NOMO-1 treated with dmso at 0.1 percent for 144 hours (cell line): Measurements from ENCODE around the gene BMP8A.
"Not testable (repeated sequence)": the region's sequence is repeated elsewhere in the genome, so short reads cannot be mapped to it uniquely, and the experiment has no call there.

Experiments used
- DNase-seq: peaks from one replicate; lab custom pipeline; 2025; ENCODE audit not compliant: unreplicated experiment; lab: John Stamatoyannopoulos, UW

BMP8A gene, protein sequence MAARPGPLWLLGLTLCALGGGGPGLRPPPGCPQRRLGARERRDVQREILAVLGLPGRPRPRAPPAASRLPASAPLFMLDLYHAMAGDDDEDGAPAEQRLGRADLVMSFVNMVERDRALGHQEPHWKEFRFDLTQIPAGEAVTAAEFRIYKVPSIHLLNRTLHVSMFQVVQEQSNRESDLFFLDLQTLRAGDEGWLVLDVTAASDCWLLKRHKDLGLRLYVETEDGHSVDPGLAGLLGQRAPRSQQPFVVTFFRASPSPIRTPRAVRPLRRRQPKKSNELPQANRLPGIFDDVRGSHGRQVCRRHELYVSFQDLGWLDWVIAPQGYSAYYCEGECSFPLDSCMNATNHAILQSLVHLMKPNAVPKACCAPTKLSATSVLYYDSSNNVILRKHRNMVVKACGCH

GRCh38 chr1:39491146-39491921 lies at the start of gene BMP8A:
Gene BMP8A (plus strand): TSS chr1:39491636. CDS start chr1:39491992, 356 bp downstream.
- peak; percentile 32 for DNase-seq

DNA sequence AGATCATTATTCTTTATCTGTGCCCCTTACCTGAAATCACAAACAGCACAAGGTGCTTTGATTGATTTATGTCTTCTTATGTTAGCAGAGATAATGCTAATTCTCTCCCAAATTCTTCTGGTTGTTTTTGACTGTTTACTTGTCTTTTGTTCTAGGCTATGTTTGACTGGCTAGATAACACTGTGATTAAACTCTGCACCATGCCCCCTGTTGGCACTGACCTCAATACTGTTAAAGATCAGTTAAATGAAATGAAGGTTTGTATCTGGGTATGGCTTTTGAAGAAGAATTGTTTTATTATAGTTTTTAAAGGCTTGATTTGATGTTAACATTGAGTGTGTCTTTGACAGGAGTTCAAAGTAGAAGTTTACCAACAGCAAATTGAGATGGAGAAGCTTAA lies 49.6 kb upstream of the BMP8A start:
- DNase-seq = no peak

DNA sequence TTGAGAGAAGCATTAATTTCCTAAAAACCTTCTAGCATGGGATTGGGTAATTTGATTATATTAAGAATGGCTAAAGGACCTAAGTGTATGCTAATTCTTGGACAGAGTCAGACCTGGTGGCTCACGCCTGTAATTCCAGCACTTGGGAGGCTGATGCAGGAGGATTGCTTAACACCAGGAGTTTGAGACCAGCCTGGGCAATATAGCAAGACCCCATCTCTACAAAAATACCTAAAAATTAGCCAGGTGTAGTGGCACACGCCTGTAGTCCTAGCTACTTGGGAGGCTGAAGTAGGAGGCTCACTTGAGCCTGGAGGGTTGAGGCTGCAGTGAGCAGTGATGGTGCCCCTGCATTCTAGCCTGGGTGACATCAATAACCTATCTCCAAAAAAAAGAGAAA lies 45.9 kb upstream of the BMP8A start:
- no peak for DNase-seq

DNA sequence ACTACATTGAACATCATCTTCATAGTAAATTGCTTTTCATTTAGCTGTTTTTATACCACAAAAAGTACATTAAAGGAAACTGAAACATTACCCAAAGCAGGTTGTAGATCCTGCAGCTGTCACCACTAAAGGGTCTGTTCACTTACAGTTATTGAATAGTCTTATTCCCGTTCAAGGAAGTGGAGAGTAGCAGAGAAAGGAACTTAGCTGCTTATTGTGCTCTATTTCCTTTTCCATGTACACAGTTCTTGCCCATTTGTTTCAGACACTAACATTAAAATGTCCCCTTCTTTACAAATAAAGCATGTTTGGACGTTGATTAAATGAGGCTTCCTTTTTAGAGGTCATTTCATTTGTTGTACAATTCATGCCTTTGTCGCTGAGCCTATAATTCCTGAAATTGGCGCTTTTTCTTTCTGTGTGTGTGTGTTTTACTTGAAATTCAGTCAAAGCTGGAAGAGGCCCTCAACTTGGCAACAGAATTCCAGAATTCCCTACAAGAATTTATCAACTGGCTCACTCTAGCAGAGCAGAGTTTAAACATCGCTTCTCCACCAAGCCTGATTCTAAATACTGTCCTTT lies 44.4 kb upstream of the BMP8A start:
- DNase-seq = no peak

GRCh38 chr1:39450041-39450440 lies 41.4 kb upstream of the BMP8A start:
- not testable (repeated sequence) for DNase-seq

DNA sequence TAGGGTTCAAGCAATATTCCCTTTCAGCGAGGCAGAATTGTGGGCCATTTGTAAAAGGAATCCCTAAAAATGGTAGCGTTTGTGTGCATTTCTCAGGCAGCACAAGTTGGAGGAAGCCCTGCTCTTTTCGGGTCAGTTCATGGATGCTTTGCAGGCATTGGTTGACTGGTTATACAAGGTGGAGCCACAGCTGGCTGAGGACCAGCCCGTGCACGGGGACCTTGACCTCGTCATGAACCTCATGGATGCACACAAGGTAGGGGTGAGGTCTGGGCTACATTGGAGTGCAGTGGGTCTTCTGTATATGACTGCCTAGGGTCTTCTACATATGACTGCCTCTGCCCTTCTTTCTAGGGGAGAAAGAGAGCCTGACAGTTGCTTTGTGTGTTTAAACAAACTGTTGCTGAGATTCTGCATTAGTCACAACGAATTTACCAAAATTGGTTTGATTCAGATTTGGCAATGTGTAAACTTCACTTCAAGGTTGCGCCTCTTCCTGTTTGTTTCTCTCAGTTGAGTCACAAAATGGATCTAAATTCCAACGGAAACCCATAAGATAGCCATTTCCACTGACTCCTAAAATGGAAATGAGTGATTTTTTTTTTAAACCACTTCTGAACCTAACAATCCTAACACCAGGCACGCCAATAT lies 40.4 kb upstream of the BMP8A start:
- no peak for DNase-seq

DNA sequence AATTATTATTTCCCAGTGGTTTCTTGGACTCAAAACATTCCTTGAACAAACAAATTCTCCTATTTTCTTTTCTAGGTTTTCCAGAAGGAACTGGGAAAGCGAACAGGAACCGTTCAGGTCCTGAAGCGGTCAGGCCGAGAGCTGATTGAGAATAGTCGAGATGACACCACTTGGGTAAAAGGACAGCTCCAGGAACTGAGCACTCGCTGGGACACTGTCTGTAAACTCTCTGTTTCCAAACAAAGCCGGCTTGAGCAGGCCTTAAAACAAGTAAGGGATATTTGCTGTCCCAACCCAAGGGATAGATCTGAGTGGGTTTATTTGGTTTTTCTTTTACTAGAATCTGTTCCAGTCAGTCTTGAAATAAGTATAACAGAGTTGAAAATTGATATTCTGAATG lies 39.4 kb upstream of the BMP8A start:
- no peak for DNase-seq

GRCh38 chr1:39452540-39452939 lies 38.9 kb upstream of the BMP8A start:
- DNase-seq = no peak

- no peak for DNase-seq
Observed at GRCh38 chr1:39453603-39454002, 37.8 kb upstream of the BMP8A start.

- no peak for DNase-seq
Observed at GRCh38 chr1:39458991-39459390, 32.4 kb upstream of the BMP8A start.

DNA sequence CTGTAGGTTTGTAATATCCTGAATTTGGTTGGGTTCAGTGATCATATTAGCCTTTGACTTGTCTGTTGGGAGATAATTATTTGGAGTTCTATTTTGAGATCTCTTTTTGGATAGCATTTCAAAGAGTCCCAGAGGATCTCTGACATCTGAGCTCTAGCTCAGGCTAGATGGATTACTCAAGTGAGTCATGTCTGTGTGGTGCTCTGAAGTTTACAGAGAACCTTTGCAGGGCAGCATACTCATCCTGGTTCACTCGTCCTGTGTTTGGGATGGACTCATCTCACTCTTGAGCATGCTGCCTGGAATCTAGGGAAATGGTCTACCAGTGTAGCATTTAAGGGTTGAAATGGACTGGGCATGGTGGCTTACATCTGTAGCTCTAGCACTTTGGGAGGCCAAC lies 29.4 kb upstream of the BMP8A start:
- no peak for DNase-seq

DNA sequence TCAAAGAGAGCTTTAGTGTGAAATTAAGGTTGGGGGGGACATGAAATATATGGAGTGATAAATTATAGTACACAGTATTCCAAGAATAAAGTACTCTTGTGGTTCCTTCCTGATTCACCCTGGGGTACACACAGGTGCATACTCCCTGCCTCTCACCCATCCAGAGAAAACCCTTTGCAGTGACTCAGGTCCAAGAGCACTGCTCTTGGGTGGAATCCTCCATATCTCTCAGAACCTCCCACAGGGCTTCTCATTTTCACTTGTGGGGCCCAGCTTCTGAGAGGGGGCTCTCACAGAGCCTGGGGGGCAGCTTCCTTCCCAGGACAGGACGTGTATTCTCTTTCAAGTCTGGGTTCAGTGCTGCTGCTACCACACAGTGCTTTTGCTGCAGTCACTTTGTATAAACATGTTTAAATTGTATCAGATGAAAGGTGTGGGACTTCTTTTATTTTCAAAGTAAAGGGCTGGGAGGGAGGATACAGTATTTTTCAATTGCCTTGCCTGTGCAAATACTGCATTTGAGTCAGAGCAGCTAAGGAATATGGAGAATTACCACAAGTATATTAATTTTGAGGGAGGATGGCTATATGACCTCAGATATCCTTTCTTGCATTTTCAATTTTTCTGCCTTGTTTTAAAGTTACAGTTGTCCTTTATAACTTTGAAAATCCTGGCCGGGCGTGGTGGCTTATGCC lies 24.9 kb upstream of the BMP8A start:
- DNase-seq = no peak

- not testable (repeated sequence) for DNase-seq
Observed at GRCh38 chr1:39467108-39467720, 24.2 kb upstream of the BMP8A start.

- no peak for DNase-seq
Observed at GRCh38 chr1:39469150-39469549, 22.3 kb upstream of the BMP8A start.

DNA sequence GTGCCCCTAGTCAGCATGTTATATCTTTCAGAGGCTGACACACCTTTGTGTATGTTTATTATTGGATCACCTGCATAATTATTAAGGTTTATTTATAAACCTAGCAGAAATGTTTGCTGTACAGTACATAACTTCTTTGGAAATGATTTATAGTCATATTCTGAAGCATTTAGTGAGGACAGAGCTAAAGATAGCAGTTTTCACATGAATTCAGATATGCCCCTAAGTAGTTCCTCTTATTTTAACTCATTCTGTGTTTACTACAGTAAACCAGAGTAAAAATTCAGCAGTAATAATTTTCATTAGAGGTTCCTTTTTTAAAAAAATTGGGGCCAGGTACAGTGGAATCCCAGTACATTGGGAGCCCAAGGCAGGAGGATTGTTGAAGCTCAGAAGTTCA lies 21.4 kb upstream of the BMP8A start:
- DNase-seq = no peak

GRCh38 chr1:39472826-39473225 lies 18.6 kb upstream of the BMP8A start:
- DNase-seq = no peak

DNA sequence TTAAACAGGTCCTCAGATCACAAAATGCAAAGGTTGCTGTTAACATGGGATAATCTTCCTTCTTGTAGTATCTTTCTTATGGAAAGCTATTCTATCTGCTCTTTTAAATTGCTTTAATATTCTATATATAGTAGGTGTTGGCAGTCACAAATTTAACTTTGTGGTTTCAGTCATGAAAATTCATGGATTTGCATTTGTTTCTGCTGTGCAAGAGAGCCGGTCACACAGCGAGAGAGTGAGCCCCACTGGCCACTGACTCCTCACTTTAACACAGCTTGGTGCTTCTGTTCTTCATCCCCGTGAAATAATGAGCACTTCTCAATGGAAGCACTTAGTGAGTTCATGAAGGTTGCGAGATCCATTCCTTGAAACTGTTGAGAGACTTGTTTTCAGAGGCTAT lies 18.1 kb upstream of the BMP8A start:
- DNase-seq = no peak

DNA sequence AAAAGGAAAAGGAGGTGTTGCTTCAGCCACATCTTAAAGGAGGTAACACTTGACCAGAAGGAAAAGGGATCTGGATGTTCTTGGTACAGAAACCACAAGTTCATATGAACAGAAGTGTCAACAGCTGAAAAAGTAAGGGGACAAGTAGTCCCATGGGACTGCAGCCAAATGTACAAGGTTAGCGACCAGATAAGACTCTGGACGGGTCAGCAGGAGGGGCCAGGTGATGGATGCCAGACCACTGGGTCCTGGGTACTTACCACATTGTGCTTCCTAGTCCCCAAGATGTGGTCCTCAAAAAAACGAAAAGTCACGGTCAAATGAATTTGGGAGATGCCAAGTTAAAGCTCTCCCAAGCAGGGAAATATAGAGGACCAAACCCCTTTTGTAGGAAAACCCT lies 16.6 kb upstream of the BMP8A start:
- no peak for DNase-seq

GRCh38 chr1:39475551-39475950 lies 15.9 kb upstream of the BMP8A start:
- not testable (repeated sequence) for DNase-seq

- DNase-seq = no peak
Observed at GRCh38 chr1:39478126-39478915, 13.1 kb upstream of the BMP8A start.
